Measurements from ENCODE around the gene CCDC13. TPM values are rescaled to one million over a fixed set of nuclear protein-coding genes. Genes with fewer than 3 reads are reported as not detected.

Gene CCDC13
- total RNA-seq, 1 donor from 2014 or later = 1.0 TPM

- DNase-seq = no peak
- H3K27ac Mint-ChIP-seq (ENCODE audit: unreplicated experiment) = no peak overlapping the region
These were observed 27.1 kb downstream of the CCDC13 start for GRCh38 chr3:42745776-42746454.

GRCh38 chr3:42745291-42745745 is 27.7 kb downstream of the CCDC13 start:
- DNase-seq = no peak
- Mint-ChIP-seq H3K9me3 (ENCODE audit: unreplicated experiment) (no peaks in the 10 kb centered on the region), H3K4me3 (ENCODE audit: unreplicated experiment) (no peak overlapping the region), H3K4me1 (ENCODE audit: low read depth, unreplicated experiment) (no peaks in the 10 kb centered on the region), H3K27ac (ENCODE audit: unreplicated experiment) (no peak overlapping the region), H3K27me3 (ENCODE audit: unreplicated experiment) (no peaks in the 10 kb centered on the region), H3K36me3 (ENCODE audit: unreplicated experiment) (no peaks in the 10 kb centered on the region)
- no peak for TF ChIP-seq CTCF (IDR thresholded peaks at IDR 0.05; ENCODE audit: partially characterized antibody, unreplicated experiment)

More at GRCh38 chr3:42745776-42746454, 27.1 kb downstream of the CCDC13 start:
- no peaks in the 10 kb centered on the region for H3K36me3 Mint-ChIP-seq (ENCODE audit: unreplicated experiment)
- no peak for TF ChIP-seq CTCF (IDR thresholded peaks at IDR 0.05; ENCODE audit: partially characterized antibody, unreplicated experiment)
- no peak overlapping the region for H3K4me3 Mint-ChIP-seq (ENCODE audit: unreplicated experiment)
- H3K9me3 Mint-ChIP-seq (ENCODE audit: unreplicated experiment) = no peaks in the 10 kb centered on the region
- H3K27me3 Mint-ChIP-seq (ENCODE audit: unreplicated experiment) = no peaks in the 10 kb centered on the region
- H3K4me1 Mint-ChIP-seq (ENCODE audit: low read depth, unreplicated experiment) = no peaks in the 10 kb centered on the region

GRCh38 chr3:42743204-42743995 is 29.7 kb downstream of the CCDC13 start:
- H3K4me1 Mint-ChIP-seq (ENCODE audit: low read depth, unreplicated experiment) = no peaks in the 10 kb centered on the region
- H3K27me3 Mint-ChIP-seq (ENCODE audit: unreplicated experiment) = no peaks in the 10 kb centered on the region
- H3K27ac Mint-ChIP-seq (ENCODE audit: unreplicated experiment) = no peak overlapping the region
- no peak for TF ChIP-seq CTCF (IDR thresholded peaks at IDR 0.05; ENCODE audit: partially characterized antibody, unreplicated experiment)
- H3K4me3 Mint-ChIP-seq (ENCODE audit: unreplicated experiment) = no peak overlapping the region
- H3K36me3 Mint-ChIP-seq (ENCODE audit: unreplicated experiment) = no peaks in the 10 kb centered on the region
- H3K9me3 Mint-ChIP-seq (ENCODE audit: unreplicated experiment) = no peaks in the 10 kb centered on the region
- no peak for DNase-seq

GRCh38 chr3:42742688-42743087 is 30.4 kb downstream of the CCDC13 start:
- no peaks in the 10 kb centered on the region for H3K36me3 Mint-ChIP-seq (ENCODE audit: unreplicated experiment)
- no peak for TF ChIP-seq CTCF (IDR thresholded peaks at IDR 0.05; ENCODE audit: partially characterized antibody, unreplicated experiment)
- H3K27me3 Mint-ChIP-seq (ENCODE audit: unreplicated experiment) = no peaks in the 10 kb centered on the region
- no peak overlapping the region for H3K27ac Mint-ChIP-seq (ENCODE audit: unreplicated experiment)
- no peak overlapping the region for H3K4me3 Mint-ChIP-seq (ENCODE audit: unreplicated experiment)
- H3K4me1 Mint-ChIP-seq (ENCODE audit: low read depth, unreplicated experiment) = no peaks in the 10 kb centered on the region
- DNase-seq = no peak
- no peaks in the 10 kb centered on the region for H3K9me3 Mint-ChIP-seq (ENCODE audit: unreplicated experiment)

- no peaks in the 10 kb centered on the region for H3K4me1 Mint-ChIP-seq (ENCODE audit: low read depth, unreplicated experiment)
- no peak overlapping the region for H3K4me3 Mint-ChIP-seq (ENCODE audit: unreplicated experiment)
- no peaks in the 10 kb centered on the region for H3K36me3 Mint-ChIP-seq (ENCODE audit: unreplicated experiment)
- no peaks in the 10 kb centered on the region for H3K9me3 Mint-ChIP-seq (ENCODE audit: unreplicated experiment)
- no peaks in the 10 kb centered on the region for H3K27me3 Mint-ChIP-seq (ENCODE audit: unreplicated experiment)
- no peak overlapping the region for H3K27ac Mint-ChIP-seq (ENCODE audit: unreplicated experiment)
- no peak for DNase-seq
- TF ChIP-seq CTCF (IDR thresholded peaks at IDR 0.05; ENCODE audit: partially characterized antibody, unreplicated experiment) = no peak
These were observed 30.8 kb downstream of the CCDC13 start for GRCh38 chr3:42742259-42742658.
